IMR-90 (cell line): ENCODE results near the gene RAB23. TPM values are rescaled to one million over a fixed set of nuclear protein-coding genes. Genes with fewer than 3 reads are reported as not detected.

Experiments used
- ATAC-seq: fragments of 200-7000 bp; cut with Tn5 transposase; 2 replicates; pipeline ENCODE4 v1.9.1; 2020; ENCODE audit warnings: low read depth, mild to moderate bottlenecking, moderate library complexity
- BruUV-seq: library from RNA; stranded (reverse); fragments of 400-500 nt; replicated peaks from 2 replicates; lab custom pipeline; 2021; lab: Mats Ljungman, UMichigan
- CTCF ChIA-PET: fragments of 300-600 bp; formaldehyde crosslinking; extraction: SDS; loops from one replicate; lab custom pipeline; 2021; ENCODE audit warnings: antibody characterized with exemption; lab: Yijun Ruan, JAX
- POLR2A ChIA-PET: fragments of 300-600 bp; sonication (Branson Sonifier 250); formaldehyde crosslinking; loops from one replicate; lab custom pipeline; 2022; ENCODE audit warnings: antibody characterized with exemption; ENCODE audit not compliant: unreplicated experiment; lab: Charles Lee
- DNase-seq: peaks from one replicate; pipeline ENCODE4 v3.0.0; 2013
- H2AFZ ChIP-seq: replicated peaks from 2 replicates; pipeline ENCODE3; 2013; ENCODE audit warnings: low read length, mild to moderate bottlenecking; ENCODE audit not compliant: poor library complexity
- H2AK5ac ChIP-seq: 2 replicates; pipeline ENCODE4 v1.6.1; 2013; ENCODE audit warnings: low read depth, low read length, inconsistent platforms
- H2AK9ac ChIP-seq: replicated peaks from 2 replicates; pipeline ENCODE3; 2013; ENCODE audit warnings: mild to moderate bottlenecking, low read depth, low read length, moderate library complexity; ENCODE audit not compliant: poor library complexity
- H2BK120ac ChIP-seq: 2 replicates; pipeline ENCODE4 v1.6.1; 2013; ENCODE audit warnings: low read depth, low read length, inconsistent platforms
- H2BK15ac ChIP-seq: 3 replicates; pipeline ENCODE4 v1.6.1; 2013; ENCODE audit warnings: low read depth, low read length, inconsistent platforms
- H2BK20ac ChIP-seq: 2 replicates; pipeline ENCODE4 v1.6.1; 2013; ENCODE audit warnings: low read depth, mild to moderate bottlenecking, inconsistent platforms, low read length, moderate library complexity
- H2BK5ac ChIP-seq: 2 replicates; pipeline ENCODE4 v1.6.1; 2013; ENCODE audit warnings: mild to moderate bottlenecking, low read depth, low read length, inconsistent platforms; ENCODE audit not compliant: poor library complexity, severe bottlenecking
- H3K14ac ChIP-seq: replicated peaks from 2 replicates; pipeline ENCODE4 v1.6.1; 2013; ENCODE audit warnings: low read depth, low read length, inconsistent platforms
- H3K18ac ChIP-seq: 2 replicates; pipeline ENCODE4 v1.6.1; 2013; ENCODE audit warnings: low read depth, low read length, control low read depth
- H3K23ac ChIP-seq: 2 replicates; pipeline ENCODE4 v1.6.1; 2013; ENCODE audit warnings: low read depth, low read length, inconsistent platforms
- H3K27ac ChIP-seq: 2 replicates; pipeline ENCODE4 v1.5.1; 2013; ENCODE audit warnings: mild to moderate bottlenecking, control low read depth, low read length; ENCODE audit not compliant: insufficient read depth
- H3K27me3 ChIP-seq: 2 replicates; pipeline ENCODE4 v1.6.1; 2013; ENCODE audit warnings: low read length; ENCODE audit not compliant: control insufficient read depth, insufficient read depth
- H3K36me3 ChIP-seq: 2 replicates; pipeline ENCODE4 v1.6.1; 2013; ENCODE audit warnings: low read length, mixed read lengths; ENCODE audit not compliant: control insufficient read depth, insufficient read depth
- H3K4ac ChIP-seq: 2 replicates; pipeline ENCODE4 v1.6.1; 2013; ENCODE audit warnings: low read depth, low read length, inconsistent platforms
- H3K4me1 ChIP-seq: 2 replicates; pipeline ENCODE4 v1.6.1; 2013; ENCODE audit warnings: low read length, mixed read lengths; ENCODE audit not compliant: control insufficient read depth, insufficient read depth
- H3K4me2 ChIP-seq: 2 replicates; pipeline ENCODE4 v1.6.1; 2013; ENCODE audit warnings: low read depth, mild to moderate bottlenecking, control low read depth, low read length, moderate library complexity
- H3K4me3 ChIP-seq: 2 replicates; pipeline ENCODE4 v1.5.1; 2013; ENCODE audit warnings: low read depth, mild to moderate bottlenecking, control low read depth, low read length, moderate library complexity; ENCODE audit not compliant: insufficient read depth
- H3K56ac ChIP-seq: 2 replicates; pipeline ENCODE4 v1.6.1; 2013; ENCODE audit warnings: low read length, inconsistent platforms; ENCODE audit not compliant: insufficient read depth; ENCODE audit errors: extremely low read depth
- H3K79me1 ChIP-seq, 2 experiments: 2 replicates each; pipeline ENCODE4 v1.6.1; 2013; ENCODE audit warnings: low read length in 2 of 2, inconsistent platforms in 1 of 2, low read depth in 1 of 2
- H3K9ac ChIP-seq: 2 replicates; pipeline ENCODE4 v1.6.1; 2013; ENCODE audit warnings: low read depth, low read length, control low read depth
- H3K9me1 ChIP-seq: 2 replicates; pipeline ENCODE4 v1.6.1; 2013; ENCODE audit warnings: low read length, inconsistent platforms; ENCODE audit not compliant: insufficient read depth
- H3K9me3 ChIP-seq: 2 replicates; pipeline ENCODE4 v1.6.1; 2013; ENCODE audit warnings: low read length; ENCODE audit not compliant: control insufficient read depth, insufficient read depth
- H4K20me1 ChIP-seq: 2 replicates; pipeline ENCODE4 v1.6.1; 2013; ENCODE audit warnings: low read length, inconsistent platforms; ENCODE audit not compliant: insufficient read depth
- H4K5ac ChIP-seq: 2 replicates; pipeline ENCODE4 v1.6.1; 2013; ENCODE audit warnings: mild to moderate bottlenecking, low read depth, low read length, control low read depth
- H4K8ac ChIP-seq, 2 experiments: 2 replicates each; pipeline ENCODE4 v1.6.1; 2013; ENCODE audit warnings: low read depth in 2 of 2, low read length in 2 of 2, control low read depth in 1 of 2, inconsistent platforms in 1 of 2
- H4K91ac ChIP-seq: 2 replicates; pipeline ENCODE4 v1.6.1; 2013; ENCODE audit warnings: low read depth, low read length, inconsistent platforms; ENCODE audit not compliant: insufficient read depth
- CEBPB ChIP-seq: IDR thresholded peaks from 2 replicates; pipeline ENCODE4 v1.6.1; 2012; ENCODE audit warnings: low read depth, low read length, improper control_type of control experiment
- FOS ChIP-seq: fragments of 150-350 bp; IDR thresholded peaks from 2 replicates; pipeline ENCODE4 v1.6.1; 2016; ENCODE audit warnings: low read depth, low read length
- MAFK ChIP-seq: IDR thresholded peaks from 2 replicates; pipeline ENCODE4 v1.6.1; 2012; ENCODE audit warnings: low read depth, low read length, improper control_type of control experiment
- NFE2L2 ChIP-seq: fragments of 150-350 bp; IDR thresholded peaks from 2 replicates; pipeline ENCODE4 v1.6.1; 2016; ENCODE audit warnings: low read depth, mild to moderate bottlenecking, low read length
- POLR2A ChIP-seq: IDR thresholded peaks from 2 replicates; pipeline ENCODE4 v1.6.1; 2012; ENCODE audit warnings: mild to moderate bottlenecking, low read depth, low read length
- RAD21 ChIP-seq: IDR thresholded peaks from 2 replicates; pipeline ENCODE4 v1.6.1; 2012; ENCODE audit warnings: low read length, improper control_type of control experiment
- RCOR1 ChIP-seq: IDR thresholded peaks from 2 replicates; pipeline ENCODE4 v1.6.1; 2012; ENCODE audit warnings: mild to moderate bottlenecking, low read length, improper control_type of control experiment; ENCODE audit not compliant: insufficient replicate concordance
- RFX5 ChIP-seq: IDR thresholded peaks from 2 replicates; pipeline ENCODE4 v1.8.0; 2012; ENCODE audit warnings: low read depth, mild to moderate bottlenecking, low read length, moderate library complexity
- SMC3 ChIP-seq: fragments of 150-350 bp; IDR thresholded peaks from 2 replicates; pipeline ENCODE4 v1.6.1; 2016; ENCODE audit warnings: low read depth, mild to moderate bottlenecking, antibody characterized with exemption, low read length, moderate library complexity
- WGBS, 2 experiments: methylation state at CpG; one replicate each; pipeline versions ENCODE4 v1.1.5 to v1.1.7; 2013; ENCODE audit warnings: missing lambda C conversion rate in 2 of 2; ENCODE audit not compliant: insufficient read length in 1 of 2; ENCODE audit errors: extremely low coverage in 2 of 2; 5-methylcytosine and 5-hydroxymethylcytosine counted together
- dilution Hi-C: fragments of 300-500 bp; cut with HindIII; formaldehyde crosslinking; loops from one replicate; pipeline ENCODE4 v1.14.3; 2018; ENCODE audit warnings: low sequenced_read_pairs; ENCODE audit not compliant: unreplicated experiment
- in situ Hi-C: fragments of 300-500 bp; cut with MboI; formaldehyde crosslinking; loops from 3 replicates; pipeline ENCODE4 v1.14.3; 2019; ENCODE audit warnings: low sequenced_read_pairs, inconsistent platforms, mixed read lengths
- intact Hi-C: fragments of 100-400 bp; cut with micrococcal nuclease; formaldehyde crosslinking; loops from 2 replicates; pipeline ENCODE4 v1.10.0; 2022
- polyA plus RNA-seq, 3 experiments: library from polyadenylated mRNA; depleted of rRNA; stranded (reverse); fragments of >200 nt; gene quantifications; 2 replicates each; pipeline ENCODE4 v1.2.3, GENCODE V29; 2012; ENCODE audit warnings: low replicate concordance in 1 of 3
- total RNA-seq: library from RNA; depleted of rRNA; stranded (reverse); fragments of >200 nt; gene quantifications from 2 replicates; pipeline ENCODE4 v1.2.3, GENCODE V29; 2012
- TF ChIP-seq, protein P1 (sequence below): fragments of 150-350 bp; IDR thresholded peaks from 2 replicates; pipeline ENCODE4 v1.6.1; 2016; ENCODE audit warnings: low read depth, mild to moderate bottlenecking, low read length, moderate library complexity, borderline replicate concordance
- TF ChIP-seq, protein P2 (sequence below): conservative IDR thresholded peaks from 2 replicates; pipeline ENCODE4 v1.5.1; 2012; ENCODE audit warnings: mild to moderate bottlenecking, low read depth, low read length, improper control_type of control experiment

The RAB23 gene
- total and polyA plus RNA-seq, 2 of the 4 experiments (the other 2 are of a cell fraction): 10.8 to 13.3 TPM

DNA sequence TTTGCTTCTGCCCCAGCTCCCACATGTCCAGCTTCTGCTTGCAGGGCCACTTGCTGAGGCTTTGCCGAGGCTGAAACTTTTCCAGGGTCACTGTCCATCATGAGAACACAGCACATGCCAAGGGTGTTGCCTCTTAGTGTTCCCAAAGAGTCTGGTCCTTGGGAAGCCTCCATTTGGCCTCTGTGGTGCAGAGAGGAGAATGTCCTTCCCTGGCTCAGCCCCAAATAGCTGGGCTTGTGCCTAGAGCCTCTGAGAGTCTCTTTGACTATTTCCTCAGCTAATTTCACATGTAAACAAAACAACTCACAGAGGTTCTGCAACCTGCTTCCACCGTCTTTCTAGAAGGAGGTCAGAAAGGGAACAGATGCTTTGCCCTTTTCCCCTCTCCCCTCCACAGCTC is 40.4 kb upstream of the RAB23 start (continued):
- TF ChIP-seq RAD21: no peak
- TF ChIP-seq, protein P1, sequence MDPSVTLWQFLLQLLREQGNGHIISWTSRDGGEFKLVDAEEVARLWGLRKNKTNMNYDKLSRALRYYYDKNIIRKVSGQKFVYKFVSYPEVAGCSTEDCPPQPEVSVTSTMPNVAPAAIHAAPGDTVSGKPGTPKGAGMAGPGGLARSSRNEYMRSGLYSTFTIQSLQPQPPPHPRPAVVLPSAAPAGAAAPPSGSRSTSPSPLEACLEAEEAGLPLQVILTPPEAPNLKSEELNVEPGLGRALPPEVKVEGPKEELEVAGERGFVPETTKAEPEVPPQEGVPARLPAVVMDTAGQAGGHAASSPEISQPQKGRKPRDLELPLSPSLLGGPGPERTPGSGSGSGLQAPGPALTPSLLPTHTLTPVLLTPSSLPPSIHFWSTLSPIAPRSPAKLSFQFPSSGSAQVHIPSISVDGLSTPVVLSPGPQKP: no peak

DNA sequence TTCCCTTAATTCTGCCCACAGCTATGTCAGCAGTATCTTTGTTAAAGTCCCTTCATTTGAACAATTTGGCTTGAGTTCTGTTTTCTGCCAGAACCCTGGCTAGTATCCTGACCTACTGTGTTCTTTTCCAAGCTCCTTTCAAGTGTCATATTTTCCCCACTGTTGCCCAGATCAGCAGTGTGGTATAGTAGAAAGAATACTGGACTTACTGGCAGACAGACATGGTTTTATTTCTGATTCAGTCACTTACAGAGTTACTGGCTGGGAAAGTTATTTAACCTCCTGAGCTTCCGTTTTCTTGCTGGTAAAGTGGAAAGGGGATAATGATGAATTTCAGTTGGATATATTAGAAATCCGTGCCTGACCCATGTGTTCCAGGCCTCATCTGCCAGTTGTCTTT is 39.8 kb upstream of the RAB23 start:
- peak overlapping the region; percentile 69; the same call in 1 of the 2 replicates for H3K56ac ChIP-seq
- intact Hi-C loops: no loop called here
- peak overlapping the region; percentile 97 for H3K14ac ChIP-seq
- peak overlapping the region; percentile 22; the same call in 1 of the 2 replicates for H3K27ac ChIP-seq
- peak overlapping the region; percentile 78; the same call in 1 of the 2 replicates for H4K5ac ChIP-seq
- H2BK120ac ChIP-seq: peak overlapping the region; percentile 87
- H3K4me1 ChIP-seq: peaks cover 26% of the 10 kb centered on the region
- H3K18ac ChIP-seq: peak overlapping the region; percentile 80; the same call in 1 of the 2 replicates
- in situ Hi-C loops: no loop called here
- peak overlapping the region; percentile 29; the same call in 1 of the 2 replicates for H3K23ac ChIP-seq
- no peaks in the 10 kb centered on the region for H4K20me1 ChIP-seq
- no peak for ATAC-seq
- dilution Hi-C loops: no loop called here
- peak overlapping the region; percentile 97 for H2BK20ac ChIP-seq
- peak overlapping the region; percentile 13; the same call in 1 of the 2 replicates for H3K9ac ChIP-seq
- H3K4me3 ChIP-seq: no peak overlapping the region
- BruUV-seq: no TSS peak
- H3K27me3 ChIP-seq: no peaks in the 10 kb centered on the region
- peak overlapping the region; percentile 96 for H2AK5ac ChIP-seq
- peaks cover 8 to 36% of the 10 kb centered on the region in 2 experiments; a peak in 3 of 4 replicates for H3K79me1 ChIP-seq
- H2BK15ac ChIP-seq: peak overlapping the region; percentile 66
- TF ChIP-seq RAD21 (no peak), POLR2A (no peak), CEBPB (no peak), SMC3 (no peak), MAFK (no peak), FOS (no peak), RCOR1 (no peak), RFX5 (no peak), NFE2L2 (no peak)
- TF ChIP-seq, protein P2, sequence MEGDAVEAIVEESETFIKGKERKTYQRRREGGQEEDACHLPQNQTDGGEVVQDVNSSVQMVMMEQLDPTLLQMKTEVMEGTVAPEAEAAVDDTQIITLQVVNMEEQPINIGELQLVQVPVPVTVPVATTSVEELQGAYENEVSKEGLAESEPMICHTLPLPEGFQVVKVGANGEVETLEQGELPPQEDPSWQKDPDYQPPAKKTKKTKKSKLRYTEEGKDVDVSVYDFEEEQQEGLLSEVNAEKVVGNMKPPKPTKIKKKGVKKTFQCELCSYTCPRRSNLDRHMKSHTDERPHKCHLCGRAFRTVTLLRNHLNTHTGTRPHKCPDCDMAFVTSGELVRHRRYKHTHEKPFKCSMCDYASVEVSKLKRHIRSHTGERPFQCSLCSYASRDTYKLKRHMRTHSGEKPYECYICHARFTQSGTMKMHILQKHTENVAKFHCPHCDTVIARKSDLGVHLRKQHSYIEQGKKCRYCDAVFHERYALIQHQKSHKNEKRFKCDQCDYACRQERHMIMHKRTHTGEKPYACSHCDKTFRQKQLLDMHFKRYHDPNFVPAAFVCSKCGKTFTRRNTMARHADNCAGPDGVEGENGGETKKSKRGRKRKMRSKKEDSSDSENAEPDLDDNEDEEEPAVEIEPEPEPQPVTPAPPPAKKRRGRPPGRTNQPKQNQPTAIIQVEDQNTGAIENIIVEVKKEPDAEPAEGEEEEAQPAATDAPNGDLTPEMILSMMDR: no peak
- peak overlapping the region; percentile 77 to 93 for H4K8ac ChIP-seq
- H2AK9ac ChIP-seq: no peak overlapping the region
- ChIA-PET POLR2A (no interaction called here), CTCF (interaction anchor here (1.2 kb wide), 1 partner anchor 54 kb away, joined by 3 read pairs; no protein-coding TSS in a partner anchor)
- peaks cover 13% of the 10 kb centered on the region for H3K9me1 ChIP-seq
- WGBS, 2 experiments: 100% methylated on average over 1 of the region's 2 CpGs; no CpG with 5 or more reads in 1 of the 2 experiments
- H2AFZ ChIP-seq: no peak overlapping the region
- H2BK5ac ChIP-seq: peak overlapping the region; percentile 94
- H3K36me3 ChIP-seq: no peaks in the 10 kb centered on the region
- H3K4ac ChIP-seq: peak overlapping the region; percentile 99
- no peak for DNase-seq
- no peak overlapping the region for H3K4me2 ChIP-seq
- no peaks in the 10 kb centered on the region for H3K9me3 ChIP-seq
- peak overlapping the region; percentile 97 for H4K91ac ChIP-seq
